GM21367 (cell line): ENCODE results near the gene CARD18.
"Not testable (repeated sequence)": the region's sequence is repeated elsewhere in the genome, so short reads cannot be mapped to it uniquely, and the experiment has no call there.

Experiments used
- ATAC-seq: cut with Tn5 transposase; IDR thresholded peaks from one replicate; pipeline ENCODE4 v1.9.1; 2021; ENCODE audit not compliant: unreplicated experiment

The CARD18 gene

GRCh38 chr11:105135883-105136282, 3.7 kb downstream of the CARD18 start:
- no peak for ATAC-seq

- no peak for ATAC-seq
Measured at GRCh38 chr11:105132716-105133511, 6.7 kb downstream of the CARD18 start.

GRCh38 chr11:105130189-105130813, 9.3 kb downstream of the CARD18 start:
- ATAC-seq = no peak

- ATAC-seq = no peak
Measured at GRCh38 chr11:105124756-105125155, 14.8 kb downstream of the CARD18 start.

- ATAC-seq = no peak
Measured at GRCh38 chr11:105111145-105111944, 28.2 kb downstream of the CARD18 start.

- ATAC-seq = no peak
Measured at GRCh38 chr11:105110688-105111030, 28.9 kb downstream of the CARD18 start.

- no peak for ATAC-seq
Measured at GRCh38 chr11:105109855-105110687, 29.5 kb downstream of the CARD18 start.

- no peak for ATAC-seq
Measured at GRCh38 chr11:105109321-105109720, 30.2 kb downstream of the CARD18 start.

GRCh38 chr11:105108247-105108646, 31.3 kb downstream of the CARD18 start:
- ATAC-seq = no peak

GRCh38 chr11:105107226-105107825, 32.2 kb downstream of the CARD18 start:
- not testable (repeated sequence) for ATAC-seq

GRCh38 chr11:105106140-105106539, 33.4 kb downstream of the CARD18 start:
- ATAC-seq = no peak

- ATAC-seq = no peak
Measured at GRCh38 chr11:105104292-105104691, 35.3 kb downstream of the CARD18 start.

GRCh38 chr11:105103336-105103735, 36.2 kb downstream of the CARD18 start:
- no peak for ATAC-seq

GRCh38 chr11:105102079-105102581, 37.4 kb downstream of the CARD18 start:
- ATAC-seq = not testable (repeated sequence)

- no peak for ATAC-seq
Measured at GRCh38 chr11:105100981-105101630, 38.5 kb downstream of the CARD18 start.

- no peak for ATAC-seq
Measured at GRCh38 chr11:105100206-105100605, 39.4 kb downstream of the CARD18 start.

GRCh38 chr11:105099594-105099993, 40.0 kb downstream of the CARD18 start:
- ATAC-seq = not testable (repeated sequence)

- no peak for ATAC-seq
Measured at GRCh38 chr11:105092256-105093239, 47.0 kb downstream of the CARD18 start.
